ENCODE data around the gene MKRN1. TPM values are rescaled to one million over a fixed set of nuclear protein-coding genes. Genes with fewer than 3 reads are reported as not detected.
"Not testable (repeated sequence)": the region's sequence is repeated elsewhere in the genome, so short reads cannot be mapped to it uniquely, and the experiment has no call there.

The MKRN1 gene
- total and polyA plus RNA-seq, 4 donors = 18.7 to 103 (median 29.2) TPM

DNA sequence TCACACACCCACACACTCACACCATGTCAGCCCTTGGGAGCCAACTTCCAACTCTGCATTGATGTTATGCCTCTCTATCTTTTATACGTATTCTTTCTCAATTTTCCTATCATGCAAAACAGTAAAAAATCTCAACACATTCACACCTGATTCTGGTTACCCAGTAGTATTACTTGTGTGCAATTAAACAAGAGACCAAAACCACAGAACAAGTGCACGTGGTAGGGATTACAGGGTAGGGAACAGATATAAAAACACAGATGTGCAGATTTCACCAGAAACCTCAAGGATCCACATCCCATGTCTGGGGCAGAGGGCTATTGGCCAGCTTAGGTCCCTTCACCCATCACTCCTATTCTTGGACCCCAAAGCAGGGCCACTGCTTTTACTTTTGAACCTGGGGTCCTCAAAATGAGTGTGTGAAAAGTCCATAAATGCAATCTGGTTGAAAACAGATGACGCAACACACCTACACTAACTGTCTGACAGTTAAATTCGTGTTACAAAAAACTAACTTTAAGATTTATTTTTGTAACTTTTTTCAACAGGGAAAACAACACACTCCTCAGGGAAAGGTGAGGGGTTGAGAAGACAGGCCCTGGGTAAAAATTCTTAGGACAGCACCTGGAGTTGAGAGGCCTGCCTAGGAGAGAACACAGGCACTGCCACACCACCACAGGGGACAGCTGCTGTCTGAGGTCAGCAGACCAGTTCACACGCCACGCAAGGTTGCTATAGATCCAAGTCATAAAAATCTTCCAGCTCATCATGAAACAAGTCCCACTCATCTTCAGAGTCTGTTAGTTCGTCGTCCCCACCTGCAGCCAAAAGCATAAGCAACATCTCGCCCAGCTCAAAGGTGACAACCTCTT lies 25.3 kb downstream of the MKRN1 start:
- H3K4me3 ChIP-seq (ENCODE audit: low read depth in 1 of 3, low read length in 3 of 3); H3K4me1 ChIP-seq (ENCODE audit: control insufficient read depth in 4 of 4, insufficient read depth in 4 of 4, low read length in 3 of 4); H3K9me3 ChIP-seq (ENCODE audit: control insufficient read depth in 4 of 4, low read length in 3 of 4); H3K27me3 ChIP-seq (ENCODE audit: control insufficient read depth in 4 of 4, insufficient read depth in 4 of 4, low read length in 3 of 4); DNase-seq (ENCODE audit: low spot score); H3K27ac ChIP-seq (ENCODE audit: low read depth in 1 of 2, low read length in 2 of 2); H3K9ac ChIP-seq (ENCODE audit: low read depth in 1 of 2, low read length in 2 of 2): not testable (repeated sequence)
- WGBS = 87% methylated on average over 9 of the region's 9 CpGs
- H3K36me3 ChIP-seq (ENCODE audit: control insufficient read depth in 4 of 4, insufficient read depth in 3 of 4, low read depth in 1 of 4, low read length in 3 of 4) = peaks cover 7 to 42% (median 35%) of the 10 kb centered on the region in 4 donors

DNA sequence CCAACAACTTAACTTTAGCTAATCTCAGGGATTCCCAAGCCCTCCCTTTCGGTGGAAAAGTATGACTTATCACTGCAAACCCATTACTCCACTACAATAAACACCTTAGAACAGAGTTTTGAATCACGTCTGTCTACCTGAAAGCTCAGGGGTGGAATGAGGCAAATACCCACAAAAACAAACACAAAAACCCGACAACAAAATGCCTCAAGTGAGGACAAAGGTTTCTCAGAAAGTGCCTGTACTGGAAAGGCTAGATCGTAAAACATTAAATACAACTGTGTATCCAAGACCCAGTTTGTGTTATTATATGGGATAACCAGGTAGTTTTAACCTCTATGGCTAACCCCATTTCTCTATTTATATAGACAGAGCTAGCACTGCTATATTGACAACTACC lies 26.0 kb downstream of the MKRN1 start:
- 86% methylated on average over 4 of the region's 4 CpGs for WGBS
- peaks cover 5 to 36% (median 29%) of the 10 kb centered on the region in 4 donors for H3K36me3 ChIP-seq (ENCODE audit: control insufficient read depth in 4 of 4, insufficient read depth in 3 of 4, low read depth in 1 of 4, low read length in 3 of 4)
- no peak for DNase-seq (ENCODE audit: low spot score)

More for the DNA sequence above, 26.0 kb downstream of the MKRN1 start:
- H3K4me3 ChIP-seq (ENCODE audit: low read depth in 1 of 3, low read length in 3 of 3) = no peak overlapping the region
- peaks cover 0 to 4% (median 1%) of the 10 kb centered on the region in 4 donors for H3K4me1 ChIP-seq (ENCODE audit: control insufficient read depth in 4 of 4, insufficient read depth in 4 of 4, low read length in 3 of 4)
- H3K27ac ChIP-seq (ENCODE audit: low read depth in 1 of 2, low read length in 2 of 2) = no peak overlapping the region
- H3K27me3 ChIP-seq (ENCODE audit: control insufficient read depth in 4 of 4, insufficient read depth in 4 of 4, low read length in 3 of 4) = no peaks in the 10 kb centered on the region
- H3K9me3 ChIP-seq (ENCODE audit: control insufficient read depth in 4 of 4, low read length in 3 of 4) = no peaks in the 10 kb centered on the region
- no peak overlapping the region for H3K9ac ChIP-seq (ENCODE audit: low read depth in 1 of 2, low read length in 2 of 2)
- TF ChIP-seq EGR1 (IDR thresholded peaks at IDR 0.05; ENCODE audit: low read depth in 2 of 2) (no peak), FOXA2 (IDR thresholded peaks at IDR 0.05) (no peak), TAF1 (conservative IDR thresholded peaks at IDR 0.05) (no peak), HNF4G (IDR thresholded peaks at IDR 0.05) (no peak), JUND (IDR thresholded peaks at IDR 0.05) (no peak), HNF4A (conservative IDR thresholded peaks at IDR 0.05) (no peak), RAD21 (IDR thresholded peaks at IDR 0.05) (no peak), NR2F2 (IDR thresholded peaks at IDR 0.05) (no peak), RXRA (IDR thresholded peaks at IDR 0.05) (no peak), FOXA1 (IDR thresholded peaks at IDR 0.05) (no peak), SP1 (IDR thresholded peaks at IDR 0.05) (no peak), GABPA (IDR thresholded peaks at IDR 0.05 in 1 of 2, conservative IDR thresholded peaks at IDR 0.05 in 1 of 2) (no peak), YY1 (IDR thresholded peaks at IDR 0.05) (no peak)
- TF ChIP-seq, protein P1, sequence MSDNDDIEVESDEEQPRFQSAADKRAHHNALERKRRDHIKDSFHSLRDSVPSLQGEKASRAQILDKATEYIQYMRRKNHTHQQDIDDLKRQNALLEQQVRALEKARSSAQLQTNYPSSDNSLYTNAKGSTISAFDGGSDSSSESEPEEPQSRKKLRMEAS (IDR thresholded peaks at IDR 0.05) = no peak
- TF ChIP-seq, protein P2, sequence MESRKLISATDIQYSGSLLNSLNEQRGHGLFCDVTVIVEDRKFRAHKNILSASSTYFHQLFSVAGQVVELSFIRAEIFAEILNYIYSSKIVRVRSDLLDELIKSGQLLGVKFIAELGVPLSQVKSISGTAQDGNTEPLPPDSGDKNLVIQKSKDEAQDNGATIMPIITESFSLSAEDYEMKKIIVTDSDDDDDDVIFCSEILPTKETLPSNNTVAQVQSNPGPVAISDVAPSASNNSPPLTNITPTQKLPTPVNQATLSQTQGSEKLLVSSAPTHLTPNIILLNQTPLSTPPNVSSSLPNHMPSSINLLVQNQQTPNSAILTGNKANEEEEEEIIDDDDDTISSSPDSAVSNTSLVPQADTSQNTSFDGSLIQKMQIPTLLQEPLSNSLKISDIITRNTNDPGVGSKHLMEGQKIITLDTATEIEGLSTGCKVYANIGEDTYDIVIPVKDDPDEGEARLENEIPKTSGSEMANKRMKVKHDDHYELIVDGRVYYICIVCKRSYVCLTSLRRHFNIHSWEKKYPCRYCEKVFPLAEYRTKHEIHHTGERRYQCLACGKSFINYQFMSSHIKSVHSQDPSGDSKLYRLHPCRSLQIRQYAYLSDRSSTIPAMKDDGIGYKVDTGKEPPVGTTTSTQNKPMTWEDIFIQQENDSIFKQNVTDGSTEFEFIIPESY (IDR thresholded peaks at IDR 0.05) = no peak
- TF ChIP-seq, protein P3, sequence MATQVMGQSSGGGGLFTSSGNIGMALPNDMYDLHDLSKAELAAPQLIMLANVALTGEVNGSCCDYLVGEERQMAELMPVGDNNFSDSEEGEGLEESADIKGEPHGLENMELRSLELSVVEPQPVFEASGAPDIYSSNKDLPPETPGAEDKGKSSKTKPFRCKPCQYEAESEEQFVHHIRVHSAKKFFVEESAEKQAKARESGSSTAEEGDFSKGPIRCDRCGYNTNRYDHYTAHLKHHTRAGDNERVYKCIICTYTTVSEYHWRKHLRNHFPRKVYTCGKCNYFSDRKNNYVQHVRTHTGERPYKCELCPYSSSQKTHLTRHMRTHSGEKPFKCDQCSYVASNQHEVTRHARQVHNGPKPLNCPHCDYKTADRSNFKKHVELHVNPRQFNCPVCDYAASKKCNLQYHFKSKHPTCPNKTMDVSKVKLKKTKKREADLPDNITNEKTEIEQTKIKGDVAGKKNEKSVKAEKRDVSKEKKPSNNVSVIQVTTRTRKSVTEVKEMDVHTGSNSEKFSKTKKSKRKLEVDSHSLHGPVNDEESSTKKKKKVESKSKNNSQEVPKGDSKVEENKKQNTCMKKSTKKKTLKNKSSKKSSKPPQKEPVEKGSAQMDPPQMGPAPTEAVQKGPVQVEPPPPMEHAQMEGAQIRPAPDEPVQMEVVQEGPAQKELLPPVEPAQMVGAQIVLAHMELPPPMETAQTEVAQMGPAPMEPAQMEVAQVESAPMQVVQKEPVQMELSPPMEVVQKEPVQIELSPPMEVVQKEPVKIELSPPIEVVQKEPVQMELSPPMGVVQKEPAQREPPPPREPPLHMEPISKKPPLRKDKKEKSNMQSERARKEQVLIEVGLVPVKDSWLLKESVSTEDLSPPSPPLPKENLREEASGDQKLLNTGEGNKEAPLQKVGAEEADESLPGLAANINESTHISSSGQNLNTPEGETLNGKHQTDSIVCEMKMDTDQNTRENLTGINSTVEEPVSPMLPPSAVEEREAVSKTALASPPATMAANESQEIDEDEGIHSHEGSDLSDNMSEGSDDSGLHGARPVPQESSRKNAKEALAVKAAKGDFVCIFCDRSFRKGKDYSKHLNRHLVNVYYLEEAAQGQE (IDR thresholded peaks at IDR 0.05) = no peak
- TF ChIP-seq, protein P4, sequence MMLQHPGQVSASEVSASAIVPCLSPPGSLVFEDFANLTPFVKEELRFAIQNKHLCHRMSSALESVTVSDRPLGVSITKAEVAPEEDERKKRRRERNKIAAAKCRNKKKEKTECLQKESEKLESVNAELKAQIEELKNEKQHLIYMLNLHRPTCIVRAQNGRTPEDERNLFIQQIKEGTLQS (IDR thresholded peaks at IDR 0.05) = no peak
- TF ChIP-seq, protein P5, sequence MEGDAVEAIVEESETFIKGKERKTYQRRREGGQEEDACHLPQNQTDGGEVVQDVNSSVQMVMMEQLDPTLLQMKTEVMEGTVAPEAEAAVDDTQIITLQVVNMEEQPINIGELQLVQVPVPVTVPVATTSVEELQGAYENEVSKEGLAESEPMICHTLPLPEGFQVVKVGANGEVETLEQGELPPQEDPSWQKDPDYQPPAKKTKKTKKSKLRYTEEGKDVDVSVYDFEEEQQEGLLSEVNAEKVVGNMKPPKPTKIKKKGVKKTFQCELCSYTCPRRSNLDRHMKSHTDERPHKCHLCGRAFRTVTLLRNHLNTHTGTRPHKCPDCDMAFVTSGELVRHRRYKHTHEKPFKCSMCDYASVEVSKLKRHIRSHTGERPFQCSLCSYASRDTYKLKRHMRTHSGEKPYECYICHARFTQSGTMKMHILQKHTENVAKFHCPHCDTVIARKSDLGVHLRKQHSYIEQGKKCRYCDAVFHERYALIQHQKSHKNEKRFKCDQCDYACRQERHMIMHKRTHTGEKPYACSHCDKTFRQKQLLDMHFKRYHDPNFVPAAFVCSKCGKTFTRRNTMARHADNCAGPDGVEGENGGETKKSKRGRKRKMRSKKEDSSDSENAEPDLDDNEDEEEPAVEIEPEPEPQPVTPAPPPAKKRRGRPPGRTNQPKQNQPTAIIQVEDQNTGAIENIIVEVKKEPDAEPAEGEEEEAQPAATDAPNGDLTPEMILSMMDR (IDR thresholded peaks at IDR 0.05; ENCODE audit: low read depth, low read length, missing input control) = no peak

All from liver (tissue), 9 donors.